Panc1 (cell line): ENCODE data around the gene LRSAM1.

Source experiments
- POLR2AphosphoS5 ChIP-seq: IDR thresholded peaks from 2 replicates; pipeline ENCODE4 v1.6.1; 2012; ENCODE audit warnings: mild to moderate bottlenecking, low read depth, low read length, moderate library complexity
- TCF7L2 ChIP-seq: IDR thresholded peaks from 2 replicates; pipeline ENCODE4 v1.6.1; 2011; ENCODE audit warnings: mild to moderate bottlenecking, low read depth, low read length, inconsistent platforms
- TF ChIP-seq, protein P1 (sequence below), 2 experiments: IDR thresholded peaks; 2 replicates each; pipeline ENCODE4 v1.6.1; 2011 to 2012; ENCODE audit warnings: low read depth in 2 of 2, control low read depth in 1 of 2, low read length in 1 of 2, mild to moderate bottlenecking in 1 of 2, moderate library complexity in 1 of 2; ENCODE audit not compliant: insufficient read depth in 1 of 2
- TF ChIP-seq, protein P2 (sequence below): fragments of 450-650 bp; IDR thresholded peaks from 2 replicates; pipeline ENCODE4 v1.5.1; 2017; ENCODE audit warnings: mild to moderate bottlenecking

DNA sequence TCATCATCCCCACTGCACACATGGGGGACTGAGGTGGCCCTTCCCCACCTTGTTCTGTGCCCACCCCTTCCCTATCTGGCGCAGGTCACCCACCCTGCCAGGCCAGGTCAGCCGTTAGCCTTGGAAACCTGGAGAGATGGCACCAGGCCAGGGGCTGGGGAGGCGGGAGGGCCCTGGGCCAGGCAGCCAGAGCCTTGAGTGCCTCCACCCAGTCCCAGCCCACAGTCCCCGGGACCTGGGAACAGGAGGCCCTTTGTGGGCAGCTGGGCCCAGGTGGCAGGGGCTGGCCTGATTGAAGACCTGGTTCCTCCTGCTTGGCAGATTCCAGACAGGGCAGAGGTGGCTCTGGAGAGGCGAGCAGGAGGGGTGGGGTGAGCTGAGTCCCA, 70.6 kb downstream of the LRSAM1 start:
- TF ChIP-seq, protein P1, sequence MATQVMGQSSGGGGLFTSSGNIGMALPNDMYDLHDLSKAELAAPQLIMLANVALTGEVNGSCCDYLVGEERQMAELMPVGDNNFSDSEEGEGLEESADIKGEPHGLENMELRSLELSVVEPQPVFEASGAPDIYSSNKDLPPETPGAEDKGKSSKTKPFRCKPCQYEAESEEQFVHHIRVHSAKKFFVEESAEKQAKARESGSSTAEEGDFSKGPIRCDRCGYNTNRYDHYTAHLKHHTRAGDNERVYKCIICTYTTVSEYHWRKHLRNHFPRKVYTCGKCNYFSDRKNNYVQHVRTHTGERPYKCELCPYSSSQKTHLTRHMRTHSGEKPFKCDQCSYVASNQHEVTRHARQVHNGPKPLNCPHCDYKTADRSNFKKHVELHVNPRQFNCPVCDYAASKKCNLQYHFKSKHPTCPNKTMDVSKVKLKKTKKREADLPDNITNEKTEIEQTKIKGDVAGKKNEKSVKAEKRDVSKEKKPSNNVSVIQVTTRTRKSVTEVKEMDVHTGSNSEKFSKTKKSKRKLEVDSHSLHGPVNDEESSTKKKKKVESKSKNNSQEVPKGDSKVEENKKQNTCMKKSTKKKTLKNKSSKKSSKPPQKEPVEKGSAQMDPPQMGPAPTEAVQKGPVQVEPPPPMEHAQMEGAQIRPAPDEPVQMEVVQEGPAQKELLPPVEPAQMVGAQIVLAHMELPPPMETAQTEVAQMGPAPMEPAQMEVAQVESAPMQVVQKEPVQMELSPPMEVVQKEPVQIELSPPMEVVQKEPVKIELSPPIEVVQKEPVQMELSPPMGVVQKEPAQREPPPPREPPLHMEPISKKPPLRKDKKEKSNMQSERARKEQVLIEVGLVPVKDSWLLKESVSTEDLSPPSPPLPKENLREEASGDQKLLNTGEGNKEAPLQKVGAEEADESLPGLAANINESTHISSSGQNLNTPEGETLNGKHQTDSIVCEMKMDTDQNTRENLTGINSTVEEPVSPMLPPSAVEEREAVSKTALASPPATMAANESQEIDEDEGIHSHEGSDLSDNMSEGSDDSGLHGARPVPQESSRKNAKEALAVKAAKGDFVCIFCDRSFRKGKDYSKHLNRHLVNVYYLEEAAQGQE (IDR thresholded peaks at IDR 0.05; ENCODE audit: insufficient read depth in 1 of 2, low read depth in 2 of 2, low read length in 1 of 2): no peak
- TF ChIP-seq, protein P2, sequence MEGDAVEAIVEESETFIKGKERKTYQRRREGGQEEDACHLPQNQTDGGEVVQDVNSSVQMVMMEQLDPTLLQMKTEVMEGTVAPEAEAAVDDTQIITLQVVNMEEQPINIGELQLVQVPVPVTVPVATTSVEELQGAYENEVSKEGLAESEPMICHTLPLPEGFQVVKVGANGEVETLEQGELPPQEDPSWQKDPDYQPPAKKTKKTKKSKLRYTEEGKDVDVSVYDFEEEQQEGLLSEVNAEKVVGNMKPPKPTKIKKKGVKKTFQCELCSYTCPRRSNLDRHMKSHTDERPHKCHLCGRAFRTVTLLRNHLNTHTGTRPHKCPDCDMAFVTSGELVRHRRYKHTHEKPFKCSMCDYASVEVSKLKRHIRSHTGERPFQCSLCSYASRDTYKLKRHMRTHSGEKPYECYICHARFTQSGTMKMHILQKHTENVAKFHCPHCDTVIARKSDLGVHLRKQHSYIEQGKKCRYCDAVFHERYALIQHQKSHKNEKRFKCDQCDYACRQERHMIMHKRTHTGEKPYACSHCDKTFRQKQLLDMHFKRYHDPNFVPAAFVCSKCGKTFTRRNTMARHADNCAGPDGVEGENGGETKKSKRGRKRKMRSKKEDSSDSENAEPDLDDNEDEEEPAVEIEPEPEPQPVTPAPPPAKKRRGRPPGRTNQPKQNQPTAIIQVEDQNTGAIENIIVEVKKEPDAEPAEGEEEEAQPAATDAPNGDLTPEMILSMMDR: no peak
- TF ChIP-seq POLR2AphosphoS5 (no peak; the same call in 1 of the 2 replicates), TCF7L2 (no peak)
